Measurements from ENCODE around the gene LAPTM4A. TPM values are rescaled to one million over a fixed set of nuclear protein-coding genes. Genes with fewer than 3 reads are reported as not detected.

Gene LAPTM4A
- total RNA-seq = 241 and 251 TPM in 2 replicates
- long read RNA-seq, transcript LAPTM4A-201 (7 exons, 1,765 nt) = major isoform, 898 of 942 reads
- long read RNA-seq, partial matches to known transcripts = 4 of 942 reads
- long read RNA-seq, other reads (novel, unspliced or antisense) = 39 of 942 reads

- Mint-ChIP-seq H3K4me3 (ENCODE audit: low read depth) (no peak within 1 kb of the TSS), H3K9me3 (ENCODE audit: low read depth) (peaks cover 2% of the 10 kb centered on the region), H3K27ac (no peak within 1 kb of the TSS), H3K36me3 (ENCODE audit: insufficient read depth) (peaks cover 4% of the 10 kb centered on the region), H3K4me1 (ENCODE audit: low read depth) (peaks cover 34% of the 10 kb centered on the region), H3K27me3 (no peaks in the 10 kb centered on the region)
- TF ChIP-seq, protein P1, sequence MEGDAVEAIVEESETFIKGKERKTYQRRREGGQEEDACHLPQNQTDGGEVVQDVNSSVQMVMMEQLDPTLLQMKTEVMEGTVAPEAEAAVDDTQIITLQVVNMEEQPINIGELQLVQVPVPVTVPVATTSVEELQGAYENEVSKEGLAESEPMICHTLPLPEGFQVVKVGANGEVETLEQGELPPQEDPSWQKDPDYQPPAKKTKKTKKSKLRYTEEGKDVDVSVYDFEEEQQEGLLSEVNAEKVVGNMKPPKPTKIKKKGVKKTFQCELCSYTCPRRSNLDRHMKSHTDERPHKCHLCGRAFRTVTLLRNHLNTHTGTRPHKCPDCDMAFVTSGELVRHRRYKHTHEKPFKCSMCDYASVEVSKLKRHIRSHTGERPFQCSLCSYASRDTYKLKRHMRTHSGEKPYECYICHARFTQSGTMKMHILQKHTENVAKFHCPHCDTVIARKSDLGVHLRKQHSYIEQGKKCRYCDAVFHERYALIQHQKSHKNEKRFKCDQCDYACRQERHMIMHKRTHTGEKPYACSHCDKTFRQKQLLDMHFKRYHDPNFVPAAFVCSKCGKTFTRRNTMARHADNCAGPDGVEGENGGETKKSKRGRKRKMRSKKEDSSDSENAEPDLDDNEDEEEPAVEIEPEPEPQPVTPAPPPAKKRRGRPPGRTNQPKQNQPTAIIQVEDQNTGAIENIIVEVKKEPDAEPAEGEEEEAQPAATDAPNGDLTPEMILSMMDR (IDR thresholded peaks at IDR 0.05; ENCODE audit: unreplicated experiment) = peak; percentile 24
- DNase-seq (ENCODE audit: low spot score, unreplicated experiment) = peak; percentile 96
These were observed at the start of gene LAPTM4A for GRCh38 chr2:20051532-20052228. LAPTM4A (minus strand) TSS chr2:20051628; CDS start chr2:20051520, 108 bp downstream.

GRCh38 chr2:20100711-20101110 lies 49.3 kb upstream of the LAPTM4A start:
- Mint-ChIP-seq H3K4me3 (ENCODE audit: low read depth) (no peak overlapping the region), H3K27ac (no peak overlapping the region), H3K4me1 (ENCODE audit: low read depth) (no peaks in the 10 kb centered on the region), H3K36me3 (ENCODE audit: insufficient read depth) (peaks cover 3% of the 10 kb centered on the region), H3K9me3 (ENCODE audit: low read depth) (peaks cover 9% of the 10 kb centered on the region), H3K27me3 (peaks cover 4% of the 10 kb centered on the region)
- DNase-seq (ENCODE audit: low spot score, unreplicated experiment) = no peak
- TF ChIP-seq, protein P1 (IDR thresholded peaks at IDR 0.05; ENCODE audit: unreplicated experiment) = no peak

DNA sequence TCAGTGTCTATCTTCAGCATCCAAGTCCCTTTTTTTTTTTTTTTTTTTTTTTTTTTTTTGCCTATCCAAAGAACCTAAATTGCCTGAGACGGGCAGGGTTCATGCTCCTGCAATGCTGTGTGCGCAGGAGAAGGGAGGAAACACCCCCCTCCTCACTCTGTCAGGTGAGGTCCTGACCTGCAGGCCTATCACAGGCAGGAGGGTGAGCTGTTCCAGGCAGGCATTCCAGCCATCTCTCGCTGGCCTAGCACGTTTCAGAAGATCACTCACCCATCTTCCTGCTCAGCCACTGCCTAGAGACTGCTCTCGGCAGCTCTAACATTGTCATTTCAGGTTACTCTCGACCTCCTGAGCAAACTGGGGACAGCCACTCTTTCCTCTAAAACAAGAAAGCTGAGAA lies 48.4 kb upstream of the LAPTM4A start:
- Mint-ChIP-seq H3K4me1 (ENCODE audit: low read depth) (no peaks in the 10 kb centered on the region), H3K36me3 (ENCODE audit: insufficient read depth) (peaks cover 3% of the 10 kb centered on the region), H3K9me3 (ENCODE audit: low read depth) (peaks cover 9% of the 10 kb centered on the region), H3K27me3 (peaks cover 3% of the 10 kb centered on the region), H3K4me3 (ENCODE audit: low read depth) (no peak overlapping the region), H3K27ac (no peak overlapping the region)
- DNase-seq (ENCODE audit: low spot score, unreplicated experiment) = no peak
- TF ChIP-seq, protein P1 (IDR thresholded peaks at IDR 0.05; ENCODE audit: unreplicated experiment) = no peak

- Mint-ChIP-seq H3K4me3 (ENCODE audit: low read depth) (no peak overlapping the region), H3K9me3 (ENCODE audit: low read depth) (peaks cover 9% of the 10 kb centered on the region), H3K27me3 (peaks cover 3% of the 10 kb centered on the region), H3K36me3 (ENCODE audit: insufficient read depth) (peaks cover 3% of the 10 kb centered on the region), H3K27ac (peak overlapping the region; percentile 25), H3K4me1 (ENCODE audit: low read depth) (peaks cover 6% of the 10 kb centered on the region)
- TF ChIP-seq, protein P1 (IDR thresholded peaks at IDR 0.05; ENCODE audit: unreplicated experiment) = peak; percentile 86
- peak; percentile 65 for DNase-seq (ENCODE audit: low spot score, unreplicated experiment)
These were observed 46.7 kb upstream of the LAPTM4A start for GRCh38 chr2:20097889-20098714.

DNA sequence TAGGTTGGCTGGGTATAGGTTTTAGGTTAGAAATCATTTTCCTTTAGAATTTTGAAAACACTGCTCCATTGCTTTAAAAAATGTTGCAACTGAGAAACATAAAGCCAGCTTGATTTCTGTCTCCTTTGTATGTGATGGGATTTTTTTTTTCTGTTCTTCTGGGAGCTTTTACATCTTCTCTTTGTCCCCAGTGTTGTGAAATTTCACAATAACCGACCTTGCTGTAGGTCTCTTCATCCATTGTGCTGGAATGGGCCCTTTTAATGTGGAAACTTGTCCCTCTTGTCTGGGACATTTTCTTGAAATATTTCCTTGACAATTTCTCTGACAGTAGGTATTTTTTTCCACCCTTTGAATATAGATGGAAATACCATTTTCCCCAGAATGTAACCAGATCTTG lies 44.0 kb upstream of the LAPTM4A start:
- Mint-ChIP-seq H3K36me3 (ENCODE audit: insufficient read depth) (no peaks in the 10 kb centered on the region), H3K9me3 (ENCODE audit: low read depth) (no peaks in the 10 kb centered on the region), H3K4me1 (ENCODE audit: low read depth) (peaks cover 8% of the 10 kb centered on the region), H3K27ac (no peak overlapping the region), H3K4me3 (ENCODE audit: low read depth) (no peak overlapping the region), H3K27me3 (peaks cover 7% of the 10 kb centered on the region)
- DNase-seq (ENCODE audit: low spot score, unreplicated experiment) = no peak
- TF ChIP-seq, protein P1 (IDR thresholded peaks at IDR 0.05; ENCODE audit: unreplicated experiment) = no peak
